C4-2B (cell line): ENCODE results near the gene CLDN1.

Experiments
- H3K27ac ChIP-seq: fragments of 450-650 bp; 2 replicates; pipeline ENCODE4 v1.5.1; 2017
- CTCF ChIP-seq: fragments of 450-650 bp; conservative IDR thresholded peaks from 2 replicates; pipeline ENCODE4 v1.5.1; 2017; ENCODE audit warnings: mild to moderate bottlenecking
- ZFX ChIP-seq: fragments of 450-650 bp; IDR thresholded peaks from 2 replicates; pipeline ENCODE4 v1.6.1; 2017

CLDN1 gene

GRCh38 chr3:190306026-190306425, 16.2 kb downstream of the CLDN1 start:
- H3K27ac ChIP-seq: no peak overlapping the region; the same call in 1 of the 2 replicates

GRCh38 chr3:190305406-190305805, 16.8 kb downstream of the CLDN1 start:
- TF ChIP-seq CTCF (no peak), ZFX (no peak)
- H3K27ac ChIP-seq: no peak overlapping the region

More at GRCh38 chr3:190306026-190306425, 16.2 kb downstream of the CLDN1 start:
- TF ChIP-seq CTCF (no peak), ZFX (no peak)

- no peak for TF ChIP-seq ZFX
- no peak for TF ChIP-seq CTCF
- H3K27ac ChIP-seq: no peak overlapping the region
Measured at GRCh38 chr3:190303884-190304283, 18.4 kb downstream of the CLDN1 start.

- no peak overlapping the region for H3K27ac ChIP-seq
- TF ChIP-seq CTCF: no peak
- TF ChIP-seq ZFX: no peak
Measured at GRCh38 chr3:190302212-190302867, 19.9 kb downstream of the CLDN1 start.

- no peak overlapping the region for H3K27ac ChIP-seq
- no peak for TF ChIP-seq CTCF
- TF ChIP-seq ZFX: no peak
Measured at GRCh38 chr3:190301591-190301990, 20.7 kb downstream of the CLDN1 start.

GRCh38 chr3:190299969-190300368, 22.3 kb downstream of the CLDN1 start:
- no peak overlapping the region for H3K27ac ChIP-seq
- TF ChIP-seq CTCF (no peak), ZFX (no peak)

- TF ChIP-seq ZFX (no peak), CTCF (no peak)
- H3K27ac ChIP-seq: no peak overlapping the region
Measured at GRCh38 chr3:190294030-190294429, 28.2 kb downstream of the CLDN1 start.
